ENCODE data around the gene TXLNA. TPM values are rescaled to one million over a fixed set of nuclear protein-coding genes. Genes with fewer than 3 reads are reported as not detected.

The TXLNA gene
- total RNA-seq, 1 experiment from 2014 or later, result 35.0 TPM

- Histone ChIP-seq H3K4me1 (no peaks in the 10 kb centered on the region), H3K27me3 (replicated peaks; ENCODE audit: control insufficient read depth, insufficient read depth, low read length) (no peaks in the 10 kb centered on the region), H3K36me3 (ENCODE audit: control insufficient read depth, insufficient read depth, low read length) (0 out of 2 replicates have a peak, but pooled peaks cover 1% of the 10 kb centered on the region), H3K4me3 (ENCODE audit: low read depth, low read length) (no peak overlapping the region), H3K9me3 (no peaks in the 10 kb centered on the region)
- H3K27me3 Mint-ChIP-seq (ENCODE audit: insufficient read depth, unreplicated experiment), result no peaks in the 10 kb centered on the region
- DNase-seq, result no peak
- no peaks in the 10 kb centered on the region for H3K4me1 Mint-ChIP-seq (ENCODE audit: low read depth, unreplicated experiment)
- POLR2A ChIA-PET, result no interaction called here
- no TSS peak for BruUV-seq (replicated peaks)
- no peak for TF ChIP-seq CTCF (IDR thresholded peaks at IDR 0.05; ENCODE audit: insufficient read depth in 1 of 2, low read depth in 1 of 2, low read length in 1 of 2, severe bottlenecking in 1 of 2, unreplicated experiment in 1 of 2)
- intact Hi-C loops (cut with micrococcal nuclease; ENCODE audit: unreplicated experiment), result no loop called here
- peaks cover 62% of the 10 kb centered on the region for H3K36me3 Mint-ChIP-seq (ENCODE audit: insufficient read depth, unreplicated experiment)
- H3K9me3 Mint-ChIP-seq (ENCODE audit: unreplicated experiment), result no peaks in the 10 kb centered on the region
- H3K27ac Mint-ChIP-seq (ENCODE audit: unreplicated experiment), result no peak overlapping the region
- CTCF ChIA-PET, result no interaction called here
- H3K4me3 Mint-ChIP-seq (ENCODE audit: unreplicated experiment), result no peak overlapping the region
Observed at GRCh38 chr1:32194984-32195383, 15.5 kb downstream of the TXLNA start.

- DNase-seq, result no peak
- ChIA-PET POLR2A (interaction anchor here (1.1 kb wide), 1 partner anchor 579 kb away, joined by 3 read pairs; no protein-coding TSS in a partner anchor), CTCF (no interaction called here)
- BruUV-seq (replicated peaks), result no TSS peak
- H3K36me3 Mint-ChIP-seq (ENCODE audit: insufficient read depth, unreplicated experiment), result peaks cover 59% of the 10 kb centered on the region
- H3K9me3 Mint-ChIP-seq (ENCODE audit: unreplicated experiment), result no peaks in the 10 kb centered on the region
- H3K36me3 ChIP-seq (ENCODE audit: control insufficient read depth, insufficient read depth, low read length), result 0 out of 2 replicates have a peak, but pooled peaks cover 1% of the 10 kb centered on the region
- no peaks in the 10 kb centered on the region for H3K27me3 ChIP-seq (replicated peaks; ENCODE audit: control insufficient read depth, insufficient read depth, low read length)
- no peaks in the 10 kb centered on the region for H3K27me3 Mint-ChIP-seq (ENCODE audit: insufficient read depth, unreplicated experiment)
- H3K4me3 ChIP-seq (ENCODE audit: low read depth, low read length), result no peak overlapping the region
- no peak overlapping the region for H3K27ac Mint-ChIP-seq (ENCODE audit: unreplicated experiment)
- intact Hi-C loops (cut with micrococcal nuclease; ENCODE audit: unreplicated experiment), result no loop called here
- no peak for TF ChIP-seq CTCF (IDR thresholded peaks at IDR 0.05; ENCODE audit: insufficient read depth in 1 of 2, low read depth in 1 of 2, low read length in 1 of 2, severe bottlenecking in 1 of 2, unreplicated experiment in 1 of 2)
- H3K4me1 Mint-ChIP-seq (ENCODE audit: low read depth, unreplicated experiment), result no peaks in the 10 kb centered on the region
- no peak overlapping the region for H3K4me3 Mint-ChIP-seq (ENCODE audit: unreplicated experiment)
- no peaks in the 10 kb centered on the region for H3K4me1 ChIP-seq
- H3K9me3 ChIP-seq, result no peaks in the 10 kb centered on the region
Observed at GRCh38 chr1:32195531-32195930, 16.1 kb downstream of the TXLNA start.

- H3K4me1 Mint-ChIP-seq (ENCODE audit: low read depth, unreplicated experiment), result no peaks in the 10 kb centered on the region
- intact Hi-C loops (cut with micrococcal nuclease; ENCODE audit: unreplicated experiment), result no loop called here
- H3K4me3 ChIP-seq (ENCODE audit: low read depth, low read length), result no peak overlapping the region
- H3K27me3 Mint-ChIP-seq (ENCODE audit: insufficient read depth, unreplicated experiment), result no peaks in the 10 kb centered on the region
- no peaks in the 10 kb centered on the region for H3K27me3 ChIP-seq (replicated peaks; ENCODE audit: control insufficient read depth, insufficient read depth, low read length)
- no peak overlapping the region for H3K27ac Mint-ChIP-seq (ENCODE audit: unreplicated experiment)
- no peak overlapping the region for H3K4me3 Mint-ChIP-seq (ENCODE audit: unreplicated experiment)
- no peak for TF ChIP-seq CTCF (IDR thresholded peaks at IDR 0.05; ENCODE audit: insufficient read depth in 1 of 2, low read depth in 1 of 2, low read length in 1 of 2, severe bottlenecking in 1 of 2, unreplicated experiment in 1 of 2)
- no peaks in the 10 kb centered on the region for H3K9me3 Mint-ChIP-seq (ENCODE audit: unreplicated experiment)
- H3K9me3 ChIP-seq, result no peaks in the 10 kb centered on the region
- H3K4me1 ChIP-seq, result no peaks in the 10 kb centered on the region
- H3K36me3 ChIP-seq (ENCODE audit: control insufficient read depth, insufficient read depth, low read length), result 0 out of 2 replicates have a peak, but pooled peaks cover 1% of the 10 kb centered on the region
- ChIA-PET CTCF (no interaction called here), POLR2A (interaction anchor here (1.1 kb wide), 1 partner anchor 579 kb away, joined by 3 read pairs; no protein-coding TSS in a partner anchor)
- no peak for DNase-seq
- TSS peak; percentile 9 for BruUV-seq (replicated peaks)
- H3K36me3 Mint-ChIP-seq (ENCODE audit: insufficient read depth, unreplicated experiment), result peaks cover 55% of the 10 kb centered on the region
Observed at GRCh38 chr1:32195972-32196823, 16.7 kb downstream of the TXLNA start.
